Suppressor macrophage (primary cell): ENCODE measurements around the gene HYPK.

Experiments used
- DNase-seq, 4 experiments: peaks; one replicate each; pipeline ENCODE4 v3.0.0-alpha.2; 2020 to 2022
- total RNA-seq, 17 experiments: gene quantifications; one replicate each; lab custom pipeline; 2026; ENCODE audit warnings: mixed read lengths in 6 of 17, inconsistent platforms in 3 of 17; lab: John Stamatoyannopoulos, UW

Gene HYPK, protein sequence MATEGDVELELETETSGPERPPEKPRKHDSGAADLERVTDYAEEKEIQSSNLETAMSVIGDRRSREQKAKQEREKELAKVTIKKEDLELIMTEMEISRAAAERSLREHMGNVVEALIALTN
- total RNA-seq: 1.2 to 8.6 (median 3.2) reads per million in 17 experiments

DNA sequence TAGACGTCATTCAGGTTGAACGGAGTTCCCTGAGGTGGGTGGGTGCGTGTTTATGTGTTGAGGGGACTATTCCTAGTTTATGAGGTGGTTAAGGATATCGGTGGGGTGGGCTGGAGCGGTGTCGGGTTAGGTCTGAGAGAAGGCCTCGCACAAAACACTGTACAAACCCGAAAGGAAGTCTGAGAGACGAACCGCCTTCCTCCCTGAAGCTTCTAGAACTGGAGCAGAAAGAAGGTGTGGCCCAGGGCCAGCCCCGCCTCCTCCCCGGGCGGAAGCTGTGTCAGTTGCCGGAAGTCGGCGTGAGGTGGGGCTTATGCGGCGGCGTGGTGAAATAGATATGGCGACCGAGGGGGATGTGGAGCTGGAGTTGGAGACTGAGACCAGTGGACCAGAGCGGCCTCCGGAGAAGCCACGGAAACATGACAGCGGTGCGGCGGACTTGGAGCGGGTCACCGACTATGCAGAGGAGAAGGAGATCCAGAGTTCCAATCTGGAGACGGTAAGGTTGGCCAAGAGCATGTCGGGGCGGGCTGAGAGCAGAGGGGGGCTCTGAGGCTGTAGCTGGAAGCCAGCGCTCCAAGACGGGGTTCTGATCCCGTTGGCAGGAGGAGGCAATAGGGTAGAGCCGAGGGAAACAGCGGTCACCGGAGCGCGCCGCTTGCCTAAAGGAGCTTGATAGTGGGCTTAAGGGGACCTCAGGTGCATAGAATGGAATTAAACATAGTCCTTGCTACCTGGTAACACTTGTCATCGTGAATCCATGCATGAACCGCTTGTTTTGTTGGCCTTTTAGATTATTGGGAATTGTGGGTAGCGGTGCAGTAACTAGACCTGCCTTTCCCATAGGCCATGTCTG, at the start of gene HYPK:
Gene HYPK (plus strand): TSS at position 314 of the 856 bp plus-strand sequence. CDS start 24 bp downstream, at position 338.
- DNase-seq: peak; percentile 91 to 95 (median 93)

DNA sequence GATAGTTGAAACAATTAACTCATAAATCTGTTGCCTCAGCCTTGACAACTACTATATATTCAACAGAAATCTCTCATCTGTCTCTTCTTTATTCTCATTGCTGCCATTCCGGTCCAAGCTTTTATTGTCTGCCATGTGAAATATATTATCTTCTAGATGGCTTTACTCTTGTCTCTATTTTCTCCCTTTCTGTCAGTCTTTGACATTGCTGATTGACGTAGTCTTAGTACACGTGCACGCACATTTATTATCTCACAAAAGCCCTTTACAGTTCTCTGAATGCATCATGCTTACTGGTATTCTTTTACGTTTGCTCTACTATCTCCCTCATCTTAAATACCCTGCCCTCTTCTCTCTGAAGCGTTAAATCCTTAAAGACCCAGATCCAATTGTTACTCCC, 48.5 kb upstream of the HYPK start:
- no peak for DNase-seq

DNA sequence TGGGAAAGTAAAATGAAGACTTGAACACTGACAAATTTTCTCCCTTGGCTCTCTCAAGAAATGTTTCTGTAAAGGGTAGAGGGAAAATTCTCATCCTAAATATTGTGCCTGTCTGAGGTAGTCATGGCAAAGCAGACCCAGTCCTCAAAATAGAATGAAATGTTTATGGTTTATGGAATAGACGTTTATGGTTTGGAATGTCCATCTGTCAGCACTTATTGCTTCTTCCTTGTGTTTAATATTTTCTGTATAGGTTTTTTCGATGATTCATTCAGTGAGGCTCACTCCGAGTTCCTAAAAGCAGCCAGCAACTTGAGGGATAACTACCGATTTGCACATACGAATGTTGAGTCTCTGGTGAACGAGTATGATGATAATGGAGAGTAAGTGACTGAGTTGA, 37.6 kb upstream of the HYPK start:
- no peak for DNase-seq

DNA sequence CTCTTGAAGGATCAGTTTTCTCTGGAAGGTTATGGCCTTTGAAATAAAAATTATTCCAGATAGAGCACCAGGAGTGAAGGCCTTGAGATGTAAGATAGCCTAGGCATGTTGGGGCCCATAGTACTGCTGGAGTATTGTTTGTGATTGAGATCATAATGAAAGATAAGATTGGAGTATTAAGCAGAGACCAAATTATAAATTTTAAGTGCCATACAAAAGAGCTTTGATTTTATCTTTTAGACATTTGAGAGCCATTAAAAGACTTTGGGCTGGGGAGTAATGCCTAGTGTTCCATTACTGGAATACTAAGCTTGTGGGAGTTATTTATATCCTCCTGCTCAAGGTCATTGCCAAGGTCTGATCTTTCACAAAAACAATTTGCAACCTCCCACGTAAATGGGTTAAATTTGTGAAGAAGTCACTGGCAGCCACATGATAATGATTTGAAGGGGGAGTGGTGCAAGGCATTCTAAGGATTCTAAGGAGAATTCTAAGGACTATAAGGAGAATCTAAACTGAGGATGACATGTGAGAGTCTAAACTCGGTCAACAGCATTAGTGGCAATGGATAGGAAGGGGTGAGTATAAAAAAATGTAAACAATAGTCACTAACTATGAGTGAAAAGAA, 36.5 kb upstream of the HYPK start:
- DNase-seq: no peak

DNA sequence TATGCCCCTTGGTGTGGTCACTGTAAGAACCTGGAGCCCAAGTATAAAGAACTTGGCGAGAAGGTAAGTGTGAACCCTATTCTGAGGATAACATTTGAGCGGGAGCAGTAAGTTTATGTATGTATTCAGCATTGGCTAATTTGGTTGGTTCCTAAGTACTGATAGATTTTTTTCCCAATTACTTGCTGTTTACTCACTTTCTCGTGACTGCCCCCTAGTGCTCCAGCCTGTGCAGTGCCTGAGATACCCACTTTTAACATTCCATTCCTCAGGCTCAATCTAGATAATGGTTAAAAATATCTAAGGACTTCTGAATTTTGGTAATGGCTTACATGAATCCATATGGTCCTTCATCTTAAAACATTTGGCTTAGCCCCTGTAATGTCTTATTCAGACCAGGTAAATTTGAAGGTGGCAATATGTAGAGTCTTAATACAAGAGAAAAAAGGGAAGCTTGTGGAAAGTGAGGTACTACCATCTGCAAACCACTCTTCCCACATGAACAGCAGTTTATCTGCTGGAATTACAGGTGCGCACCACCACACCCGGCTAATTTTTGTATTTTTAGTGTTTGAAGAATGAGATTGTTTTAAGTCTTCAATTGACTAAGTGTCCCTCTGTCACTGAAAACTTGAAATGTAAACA, 30.7 kb upstream of the HYPK start:
- DNase-seq: peak; percentile 60 to 78 (median 70)

DNA sequence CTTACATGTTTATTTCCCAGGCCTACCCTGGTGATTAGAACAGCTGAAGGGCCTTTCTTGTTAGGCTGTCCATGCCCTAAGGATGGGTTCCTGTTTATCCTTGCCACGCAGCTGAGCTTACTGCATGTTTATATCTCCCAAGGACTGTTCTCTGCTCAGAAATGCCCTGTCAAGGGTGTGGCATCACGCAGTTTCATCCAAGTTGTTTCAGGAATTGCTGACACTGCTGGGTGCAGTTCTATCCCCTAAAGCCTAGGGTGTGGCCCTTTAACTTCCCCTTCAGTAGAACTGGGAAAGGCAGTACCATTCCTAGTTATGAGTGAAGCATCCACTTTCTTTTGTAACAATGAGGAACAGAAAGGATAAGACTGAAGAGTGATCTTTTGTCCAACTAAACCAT, 28.6 kb upstream of the HYPK start:
- DNase-seq: peak; percentile 18 to 67 (median 46)

DNA sequence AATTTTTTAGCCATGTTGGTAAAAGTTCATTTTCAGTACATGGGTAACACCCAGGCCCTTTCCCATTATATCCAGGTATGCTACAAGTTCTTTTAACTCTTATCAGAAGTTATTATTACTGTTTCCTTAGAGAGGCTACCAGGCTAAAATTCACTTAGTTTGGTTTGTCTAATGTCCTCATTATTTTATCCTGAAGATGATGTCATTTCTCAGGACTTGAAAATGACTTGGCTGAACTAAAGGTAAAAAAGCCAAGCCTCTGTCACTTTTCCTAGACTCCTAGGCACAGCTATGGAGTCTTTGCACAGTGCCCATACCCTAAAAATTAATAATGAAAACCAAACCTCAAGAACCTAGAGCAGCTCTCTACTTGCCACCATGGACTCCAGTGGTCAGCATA, 27.8 kb upstream of the HYPK start:
- no peak for DNase-seq

DNA sequence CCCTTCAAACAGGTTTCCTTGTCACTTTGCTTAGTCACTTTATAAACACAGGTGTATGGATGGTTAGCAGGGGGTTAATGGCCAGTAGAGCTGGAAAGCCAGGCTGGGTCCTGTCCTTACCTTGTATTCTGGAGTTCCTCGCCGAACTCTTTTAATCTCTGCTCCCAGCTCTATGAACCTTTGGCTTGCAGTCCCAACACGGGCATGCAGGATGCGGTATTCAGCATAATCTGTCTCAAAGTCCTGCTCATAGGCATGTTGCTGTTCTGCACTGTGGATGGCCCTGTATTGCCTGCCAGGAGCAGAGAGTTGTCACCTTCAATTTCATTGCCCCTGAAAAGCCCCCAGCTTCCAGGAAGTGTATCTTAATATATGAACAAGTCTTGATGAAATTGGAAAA, 26.3 kb upstream of the HYPK start:
- no peak for DNase-seq

DNA sequence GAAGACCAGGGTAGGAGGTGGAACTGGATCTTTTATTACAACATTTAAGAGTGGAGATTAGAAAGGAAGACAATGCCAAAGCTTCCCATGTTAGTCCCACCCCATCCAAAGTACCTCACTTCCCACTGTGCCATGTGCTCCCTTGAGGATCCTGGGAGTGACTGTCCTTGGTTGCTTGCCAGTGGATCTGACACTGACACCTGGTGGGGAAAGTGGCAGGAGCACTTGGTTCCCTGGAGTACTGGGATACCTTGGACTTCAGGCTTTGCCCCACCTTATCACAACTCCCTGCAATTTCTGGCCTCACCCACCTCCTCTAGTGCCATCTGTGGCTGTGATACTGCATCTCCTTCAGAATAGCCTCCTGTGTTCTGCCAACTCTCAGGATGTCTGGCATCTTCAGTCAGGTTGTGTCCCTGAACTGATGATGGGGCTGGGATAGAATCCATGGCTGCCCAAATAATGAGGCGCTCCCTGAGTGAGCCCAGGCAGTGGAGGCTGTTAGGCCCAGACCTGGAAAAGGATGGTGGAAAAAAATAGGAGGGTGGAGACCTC, 24.9 kb upstream of the HYPK start:
- DNase-seq: peak in 1 of 4 experiments; percentile 21

DNA sequence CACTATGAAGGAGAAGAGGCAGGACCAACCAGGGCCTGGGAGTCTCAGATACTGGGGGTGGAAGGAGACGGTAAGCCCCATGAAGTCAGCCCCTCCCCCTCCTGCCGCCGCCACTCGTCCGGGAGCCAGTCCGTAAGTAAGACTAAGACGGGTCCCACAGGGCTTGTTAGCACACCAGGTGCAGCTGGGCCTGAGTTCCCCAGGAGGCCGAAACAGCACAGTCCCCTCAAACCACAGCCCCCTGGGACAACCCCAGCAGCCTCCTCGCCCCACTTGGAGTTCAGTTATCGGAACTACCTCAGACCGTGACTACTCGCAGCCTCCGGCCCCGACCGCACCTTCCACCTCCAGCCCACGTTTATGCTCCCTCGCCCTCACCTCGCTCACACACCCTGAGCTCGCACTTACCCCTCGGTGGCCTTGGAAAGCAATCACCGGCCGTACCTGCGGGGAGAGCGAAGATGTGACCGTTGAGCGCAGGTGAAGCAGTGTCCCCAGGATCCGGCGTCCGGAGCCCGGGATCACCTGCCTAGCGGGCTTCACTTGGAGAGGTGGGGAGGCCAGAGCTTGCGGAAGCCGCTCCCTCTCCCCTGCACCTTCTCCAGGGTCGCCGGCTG, 24.2 kb upstream of the HYPK start:
- DNase-seq: no peak

DNA sequence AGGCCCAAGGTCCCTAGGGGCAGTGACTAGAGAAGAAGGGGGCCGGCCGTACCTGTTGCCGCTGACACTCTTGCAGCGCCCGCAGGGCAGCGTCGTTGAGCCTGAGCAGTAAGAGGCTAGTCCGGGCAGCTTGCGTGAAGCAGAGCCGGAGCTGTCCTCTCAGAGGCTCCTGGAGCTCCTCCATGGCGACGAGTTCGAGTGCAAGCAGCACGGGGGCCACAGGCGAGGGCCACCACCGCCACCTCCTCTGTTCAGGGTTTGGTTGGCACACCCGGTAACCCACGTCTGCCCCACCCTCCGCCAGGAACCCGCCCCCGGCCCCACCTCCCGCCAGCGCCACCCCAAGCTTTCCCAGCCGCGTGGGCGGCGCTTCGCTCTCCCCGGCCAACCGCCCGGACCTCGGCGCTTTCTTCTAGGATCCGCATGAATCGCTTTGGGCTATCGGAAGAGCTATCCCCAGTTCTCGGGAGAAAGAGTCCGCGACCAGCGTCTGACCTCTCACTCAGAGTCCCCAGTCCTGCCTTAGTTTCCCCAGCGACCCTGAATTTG, 23.6 kb upstream of the HYPK start, which contains the start of gene ELL3:
Gene ELL3 (minus strand): TSS at position 249 of the 549 bp plus-strand sequence. CDS start 65 bp downstream, at position 184.
- DNase-seq: peak; percentile 78 to 94 (median 86)

DNA sequence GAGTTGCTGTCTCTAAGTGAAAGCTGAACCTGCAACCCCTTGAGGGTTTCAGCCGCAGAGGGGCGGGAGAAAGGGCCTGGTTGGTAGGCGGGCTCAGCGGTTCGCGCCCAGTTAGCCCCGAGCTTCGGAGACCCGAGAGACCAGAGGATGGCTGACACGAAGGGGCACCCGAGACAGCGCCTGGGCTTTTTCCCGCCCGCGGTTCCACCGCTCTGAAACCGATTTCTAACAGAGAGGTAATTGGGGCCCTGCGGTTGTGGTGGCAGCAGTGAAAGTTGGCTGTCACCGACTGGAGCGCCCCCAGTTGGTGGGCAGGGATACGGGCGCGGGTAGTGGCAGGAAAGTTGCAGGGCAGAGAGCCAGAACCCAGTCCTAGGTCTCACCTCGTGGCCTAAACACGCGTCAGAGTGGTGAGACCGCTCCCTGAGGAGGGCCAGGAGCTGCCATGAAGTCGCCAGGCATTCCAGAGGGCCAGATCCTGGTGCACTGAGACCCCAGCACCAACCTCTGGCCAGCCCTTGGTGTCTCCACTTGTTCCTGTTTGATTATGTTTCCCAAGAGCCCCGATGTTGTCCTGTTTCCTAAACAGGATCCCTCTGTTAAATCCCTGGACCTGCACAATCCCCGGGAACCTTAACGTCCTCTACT, 23.0 kb upstream of the HYPK start:
- peak; percentile 70 to 86 (median 77) for DNase-seq

DNA sequence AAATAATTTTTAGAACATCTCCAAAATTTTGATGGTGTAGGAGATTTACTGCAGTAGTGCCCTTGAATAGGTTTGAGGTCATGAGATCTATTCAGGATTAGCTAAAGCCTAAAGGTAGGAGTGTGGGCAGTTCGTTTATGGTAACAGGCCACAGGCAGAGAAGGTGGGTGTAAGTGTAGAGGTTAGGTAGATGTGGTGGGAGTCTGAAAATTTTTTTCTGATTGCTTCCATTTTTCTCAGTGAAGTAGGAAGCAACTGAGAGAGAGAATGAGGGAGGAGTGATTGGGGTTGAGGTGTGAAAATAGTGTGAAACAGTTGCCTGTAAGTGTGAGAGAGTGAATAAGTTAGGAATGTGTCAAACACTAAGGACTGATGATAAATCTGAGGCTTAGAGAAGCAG, 21.4 kb upstream of the HYPK start:
- DNase-seq: no peak

DNA sequence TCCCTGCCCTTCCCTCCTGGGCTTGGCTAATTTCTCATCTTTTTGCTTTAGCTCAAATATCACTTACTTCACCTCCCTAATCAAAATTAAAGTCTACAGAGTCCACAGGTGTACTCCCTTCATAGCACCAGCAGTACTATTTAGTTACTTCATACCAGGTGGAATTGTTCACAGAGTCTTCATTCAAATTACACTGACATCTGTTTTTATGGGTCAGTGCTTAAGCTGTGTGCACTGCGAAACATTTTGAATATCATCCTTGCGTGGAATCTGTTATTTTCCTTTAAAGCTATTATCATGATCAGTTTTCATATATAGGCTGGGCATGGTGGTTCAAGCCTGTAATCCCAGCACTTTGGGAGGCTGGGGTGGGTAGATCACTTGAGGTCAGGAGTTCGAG, 11.0 kb upstream of the HYPK start:
- no peak for DNase-seq

DNA sequence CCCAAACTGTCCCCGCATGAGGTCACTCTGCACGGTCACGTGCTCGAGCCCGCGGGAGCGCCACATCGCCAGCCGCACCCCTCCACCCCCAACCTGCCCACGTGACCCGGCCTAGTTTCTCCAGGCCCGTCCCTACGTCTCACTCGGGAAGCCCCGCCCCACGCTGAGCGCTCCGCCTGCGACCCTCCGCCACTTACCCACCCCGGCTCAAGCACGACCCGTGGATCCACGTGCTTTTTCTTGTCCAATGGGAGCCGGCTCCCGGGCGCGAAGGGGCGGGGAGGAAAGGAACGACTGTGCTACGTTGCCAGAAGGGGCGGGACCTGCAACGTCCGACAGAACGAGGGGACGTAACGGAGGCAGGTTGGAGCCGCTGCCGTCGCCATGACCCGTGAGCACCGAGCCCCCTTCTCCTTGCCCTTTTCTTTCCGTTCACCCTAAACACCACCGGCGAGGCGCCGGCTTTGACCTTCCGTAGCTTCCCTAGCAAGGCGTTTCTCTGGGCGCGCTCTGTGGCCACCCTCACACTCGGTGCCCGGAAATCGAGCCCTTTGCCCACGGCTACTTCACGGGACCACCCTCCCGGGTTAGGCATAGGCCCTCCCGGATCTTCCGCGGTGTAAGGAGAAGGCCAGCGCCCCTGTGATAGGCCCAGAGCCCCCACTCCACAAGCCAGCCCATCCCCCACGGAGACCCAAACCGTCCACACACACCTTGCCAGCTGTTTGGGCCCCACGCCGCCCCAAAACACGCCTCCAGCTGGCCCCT, 8.2 kb upstream of the HYPK start, which contains the start of gene SERF2:
Gene SERF2 (plus strand): TSS at position 328 of the 768 bp plus-strand sequence. CDS start 57 bp downstream, at position 385.
- peak; percentile 100 for DNase-seq

DNA sequence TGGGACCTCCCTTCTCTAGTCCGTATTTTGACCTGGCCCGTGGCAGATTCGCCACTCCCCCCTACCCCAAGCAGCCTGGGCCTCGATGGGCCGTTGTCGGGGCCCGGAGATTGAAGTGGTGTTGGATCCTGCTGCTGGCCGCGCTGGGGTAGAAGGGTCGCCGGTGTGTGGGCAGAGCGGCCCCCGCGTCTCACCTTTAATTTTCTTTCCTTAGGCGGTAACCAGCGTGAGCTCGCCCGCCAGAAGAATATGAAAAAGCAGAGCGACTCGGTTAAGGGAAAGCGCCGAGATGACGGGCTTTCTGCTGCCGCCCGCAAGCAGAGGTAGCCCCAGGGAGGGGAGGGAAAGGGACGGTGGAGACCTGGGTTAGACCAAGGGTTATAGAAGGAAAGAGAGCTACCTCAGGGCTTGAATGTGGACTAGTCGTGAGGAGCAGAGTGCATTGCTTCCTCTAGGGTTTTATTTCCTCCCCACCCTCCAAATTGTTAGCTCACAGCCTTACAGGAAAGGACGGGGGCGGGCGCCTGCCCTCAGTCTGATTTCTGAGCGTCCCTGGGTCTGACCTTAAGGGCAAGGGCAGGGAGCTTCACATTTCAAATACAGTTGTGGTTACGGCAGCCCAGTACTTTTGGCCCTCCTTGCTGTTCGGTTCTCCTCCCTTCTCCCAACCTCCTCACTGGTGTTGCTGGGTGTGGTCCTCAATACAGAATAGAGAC, 7.5 kb upstream of the HYPK start:
- DNase-seq: peak; percentile 76 to 87 (median 86)

DNA sequence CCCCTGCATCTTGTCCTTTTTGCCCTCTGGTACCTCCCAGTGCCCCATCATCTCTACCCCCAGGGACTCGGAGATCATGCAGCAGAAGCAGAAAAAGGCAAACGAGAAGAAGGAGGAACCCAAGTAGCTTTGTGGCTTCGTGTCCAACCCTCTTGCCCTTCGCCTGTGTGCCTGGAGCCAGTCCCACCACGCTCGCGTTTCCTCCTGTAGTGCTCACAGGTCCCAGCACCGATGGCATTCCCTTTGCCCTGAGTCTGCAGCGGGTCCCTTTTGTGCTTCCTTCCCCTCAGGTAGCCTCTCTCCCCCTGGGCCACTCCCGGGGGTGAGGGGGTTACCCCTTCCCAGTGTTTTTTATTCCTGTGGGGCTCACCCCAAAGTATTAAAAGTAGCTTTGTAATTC, 6.8 kb upstream of the HYPK start:
- DNase-seq: peak in 1 of 4 experiments; percentile 17

DNA sequence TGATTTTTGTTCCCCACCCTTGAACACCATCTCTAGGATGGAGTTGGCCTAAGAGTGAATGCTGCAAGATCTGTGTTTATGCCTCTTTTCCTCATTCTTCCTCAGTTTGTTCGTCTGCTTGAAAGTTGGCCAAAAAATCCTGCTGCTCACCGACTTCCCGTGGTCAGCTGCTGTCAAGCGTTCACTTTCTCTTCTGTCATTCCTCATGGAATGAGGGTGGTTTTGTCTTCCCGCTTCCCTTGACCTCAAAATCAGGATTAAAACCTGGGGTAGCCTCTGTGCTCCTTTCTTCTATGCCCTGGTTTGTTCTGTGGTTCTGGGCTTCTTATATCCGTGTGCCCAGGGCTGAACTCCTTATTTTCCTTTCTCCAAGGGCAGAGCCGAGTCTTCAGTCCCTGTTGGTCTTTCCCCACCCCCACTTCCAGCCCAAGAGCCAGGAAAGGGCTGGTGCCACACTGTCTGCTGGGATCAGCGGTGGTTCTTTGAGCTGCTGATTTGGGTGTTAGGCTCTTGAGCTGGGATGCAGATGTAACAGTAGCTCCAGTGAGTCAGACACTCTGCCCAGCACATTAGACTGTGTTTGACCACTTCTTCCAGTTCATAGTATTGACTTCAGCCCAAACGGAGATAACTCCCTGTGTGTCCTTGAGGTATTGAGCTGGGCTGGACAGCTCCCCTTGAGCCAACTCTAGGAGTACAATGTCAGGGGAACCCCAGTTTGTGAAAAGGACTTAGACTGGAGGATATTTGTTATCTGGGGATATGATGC, 5.9 kb upstream of the HYPK start:
- DNase-seq: no peak

DNA sequence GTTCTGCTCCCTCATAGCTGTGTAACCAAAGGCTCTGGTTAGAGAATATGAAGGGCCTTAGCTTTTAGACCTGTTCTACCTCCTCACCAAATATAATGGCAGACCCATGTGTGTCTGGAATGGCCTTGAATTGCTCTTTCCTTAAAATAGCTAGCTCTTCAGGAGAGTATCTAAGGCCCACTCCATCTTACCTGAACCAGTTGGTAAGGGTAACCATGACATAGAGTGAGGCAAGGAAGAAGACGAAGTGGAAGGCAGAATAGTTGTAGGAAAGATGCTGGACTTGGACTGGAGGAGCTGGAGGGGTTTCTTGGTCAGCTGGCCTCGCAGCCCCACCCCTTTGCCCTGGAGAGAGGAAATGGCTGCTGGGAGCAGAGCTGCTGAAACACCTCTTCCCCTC, 5.2 kb upstream of the HYPK start:
- no peak for DNase-seq
